GM12891 (cell line): ENCODE data around the gene CNTN5.

ENCODE experiments used
- POLR2A ChIP-seq: IDR thresholded peaks from 2 replicates; pipeline ENCODE4 v1.6.1; 2011; ENCODE audit warnings: low read depth, low read length, control low read depth
- POLR2AphosphoS5 ChIP-seq: IDR thresholded peaks from 2 replicates; pipeline ENCODE4 v1.6.1; 2011; ENCODE audit warnings: low read depth, low read length, control low read depth
- SPI1 ChIP-seq: IDR thresholded peaks from 2 replicates; pipeline ENCODE4 v1.6.1; 2011; ENCODE audit warnings: low read depth, low read length, control low read depth
- TAF1 ChIP-seq: IDR thresholded peaks from 2 replicates; pipeline ENCODE4 v1.6.1; 2011; ENCODE audit warnings: low read depth, low read length, control low read depth

DNA sequence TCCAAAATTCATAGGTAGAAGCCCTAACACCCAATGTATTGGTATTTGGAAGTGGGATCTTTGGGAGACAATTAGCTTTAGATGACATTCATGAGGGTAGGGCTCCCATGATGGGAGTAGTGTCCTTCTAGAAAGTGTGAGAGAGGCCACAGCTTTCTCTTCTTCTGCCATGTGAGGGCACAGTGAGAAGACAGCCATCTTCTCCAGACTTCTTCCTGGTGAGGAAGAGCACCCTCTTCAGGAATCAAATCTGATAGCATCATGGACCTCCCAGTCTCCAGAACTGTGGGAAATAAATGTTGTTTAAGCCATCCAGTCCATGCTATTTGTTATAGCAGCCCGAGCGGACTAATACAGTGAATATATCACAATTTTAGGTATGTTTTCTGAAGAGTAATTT is 96.9 kb downstream of the CNTN5 start:
- no peak for TF ChIP-seq POLR2A
- TF ChIP-seq POLR2AphosphoS5 = no peak
- no peak for TF ChIP-seq TAF1
- no peak for TF ChIP-seq SPI1
